GM18502 (cell line): ENCODE data around the gene UGP2.
A peak's percentile ranks its signal among the peaks of the same experiment; 100 is the strongest.

Experiments used
- ATAC-seq: cut with Tn5 transposase; IDR thresholded peaks from one replicate; pipeline ENCODE4 v1.9.1; 2021; ENCODE audit warnings: mild to moderate bottlenecking; ENCODE audit not compliant: unreplicated experiment, poor library complexity

Gene UGP2

GRCh38 chr2:63861220-63861822 lies 19.6 kb downstream of the UGP2 start:
- peak; percentile 56 for ATAC-seq

- ATAC-seq: no peak
Measured at GRCh38 chr2:63862806-63863205, 21.1 kb downstream of the UGP2 start.

DNA sequence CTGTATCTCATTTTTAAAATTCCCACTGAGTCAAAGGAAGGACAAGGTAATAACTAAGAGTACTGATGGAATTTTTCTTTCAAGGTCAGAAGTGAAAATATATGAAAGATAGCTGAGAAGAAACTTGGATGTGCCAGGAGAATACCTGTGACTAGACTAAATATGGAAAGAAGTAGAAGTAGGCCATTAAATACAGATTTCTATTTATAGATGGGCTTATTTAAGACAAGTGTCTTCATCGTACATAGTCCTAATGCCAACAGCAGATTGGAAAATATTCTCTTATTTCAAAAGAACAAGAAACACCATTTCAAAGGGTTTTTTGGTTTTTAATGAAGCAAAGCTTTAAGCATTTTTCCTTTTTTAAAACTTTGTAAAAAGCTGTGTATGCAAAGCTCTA lies 22.0 kb downstream of the UGP2 start:
- no peak for ATAC-seq

DNA sequence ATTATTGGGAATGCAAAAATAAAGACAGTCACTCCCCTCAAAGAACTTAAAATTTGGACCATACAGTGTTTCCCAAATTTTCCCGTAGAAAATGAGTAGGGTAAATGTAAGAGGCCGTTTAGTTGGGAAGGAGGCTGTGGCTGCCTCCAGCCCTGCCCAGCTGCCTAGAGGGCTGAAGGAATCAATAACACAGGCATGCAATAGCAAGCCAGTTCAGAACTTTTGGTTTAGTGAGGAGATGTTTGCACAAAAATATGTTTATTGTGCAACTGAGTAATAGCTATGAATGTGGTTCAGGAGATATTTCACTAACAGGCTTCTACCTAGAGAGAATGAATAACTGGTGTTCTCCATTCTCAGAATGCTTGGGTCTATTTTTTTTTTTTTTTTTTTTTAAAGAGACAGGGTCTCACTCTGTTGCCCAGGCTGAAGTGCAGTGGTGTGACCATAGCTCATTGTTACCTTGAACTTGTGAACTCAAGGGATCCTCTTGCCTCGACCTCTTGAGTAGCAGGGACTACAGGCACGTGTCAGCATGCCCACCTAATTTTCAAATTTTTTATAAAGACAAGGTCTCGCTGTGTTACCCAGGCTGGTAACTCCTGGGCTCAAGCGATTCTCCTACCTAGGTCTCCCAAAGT lies 23.6 kb downstream of the UGP2 start:
- ATAC-seq: no peak

DNA sequence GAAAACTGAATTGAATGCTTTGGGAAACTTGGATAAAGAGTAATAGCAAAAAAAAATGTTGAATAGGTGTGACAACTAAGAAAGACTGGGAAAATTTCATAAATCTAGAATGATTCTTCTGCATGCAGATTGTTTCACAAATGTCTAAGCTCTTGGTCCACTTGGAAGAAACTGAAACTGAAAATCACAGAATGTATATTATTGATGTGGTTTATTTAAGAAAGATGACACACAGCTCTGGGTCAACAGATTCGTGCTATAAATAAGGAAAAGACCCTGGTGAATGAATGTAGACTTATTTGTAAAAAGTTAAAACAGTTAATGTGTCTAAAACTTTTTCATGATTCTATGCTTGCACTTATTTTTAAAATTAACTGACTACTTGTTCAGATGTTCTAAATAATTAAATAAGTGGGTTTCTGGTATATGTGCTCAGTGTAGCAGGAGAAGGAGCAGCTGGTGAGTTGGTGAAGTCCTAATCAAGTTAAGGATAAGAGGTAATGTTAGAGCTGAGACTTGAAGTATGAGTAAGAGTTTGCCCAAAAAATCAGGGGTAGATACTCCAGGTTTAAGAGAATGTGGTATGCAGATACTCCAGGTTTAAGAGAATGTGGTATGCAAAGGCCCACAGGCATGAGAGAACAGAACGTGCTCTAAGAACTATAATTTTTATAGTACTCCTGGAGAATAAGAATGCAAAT lies 24.5 kb downstream of the UGP2 start:
- no peak for ATAC-seq

DNA sequence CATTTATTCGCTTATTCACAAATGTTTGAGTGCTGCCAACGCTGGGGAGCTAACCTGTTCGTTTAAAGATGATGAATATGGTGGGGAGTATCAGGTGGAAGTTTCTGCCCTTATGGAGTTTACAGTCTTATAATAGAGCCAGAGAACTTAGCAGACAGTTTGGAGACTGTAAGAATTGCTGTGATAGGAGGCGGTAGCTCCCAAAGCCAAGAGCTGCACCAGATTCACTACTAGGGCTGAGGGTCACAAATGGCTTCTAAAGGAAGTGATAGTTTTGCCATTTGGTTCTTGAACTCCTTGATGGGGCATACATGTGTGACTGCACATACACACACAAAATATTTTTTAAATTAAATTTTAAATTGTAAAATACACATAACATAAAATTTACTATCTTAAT lies 29.0 kb downstream of the UGP2 start:
- no peak for ATAC-seq

DNA sequence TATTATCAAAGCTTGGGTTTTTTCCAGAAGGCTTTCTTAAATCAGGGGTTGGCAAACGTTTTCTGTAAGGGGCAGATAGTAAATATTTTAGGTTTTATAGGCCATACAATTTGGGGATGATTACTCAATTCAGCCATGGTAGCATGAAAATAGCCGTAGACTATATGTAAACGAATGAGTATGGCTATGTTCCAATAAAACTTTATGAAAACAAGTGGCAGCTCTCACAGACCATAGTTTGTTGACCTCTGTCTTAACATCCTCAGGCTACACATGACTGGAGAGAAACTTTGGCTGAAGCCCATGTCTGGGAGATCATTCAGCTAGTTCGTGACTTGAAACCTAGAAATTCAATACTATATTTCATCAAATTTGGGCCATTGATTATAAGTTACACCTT lies 30.2 kb downstream of the UGP2 start:
- ATAC-seq: no peak

DNA sequence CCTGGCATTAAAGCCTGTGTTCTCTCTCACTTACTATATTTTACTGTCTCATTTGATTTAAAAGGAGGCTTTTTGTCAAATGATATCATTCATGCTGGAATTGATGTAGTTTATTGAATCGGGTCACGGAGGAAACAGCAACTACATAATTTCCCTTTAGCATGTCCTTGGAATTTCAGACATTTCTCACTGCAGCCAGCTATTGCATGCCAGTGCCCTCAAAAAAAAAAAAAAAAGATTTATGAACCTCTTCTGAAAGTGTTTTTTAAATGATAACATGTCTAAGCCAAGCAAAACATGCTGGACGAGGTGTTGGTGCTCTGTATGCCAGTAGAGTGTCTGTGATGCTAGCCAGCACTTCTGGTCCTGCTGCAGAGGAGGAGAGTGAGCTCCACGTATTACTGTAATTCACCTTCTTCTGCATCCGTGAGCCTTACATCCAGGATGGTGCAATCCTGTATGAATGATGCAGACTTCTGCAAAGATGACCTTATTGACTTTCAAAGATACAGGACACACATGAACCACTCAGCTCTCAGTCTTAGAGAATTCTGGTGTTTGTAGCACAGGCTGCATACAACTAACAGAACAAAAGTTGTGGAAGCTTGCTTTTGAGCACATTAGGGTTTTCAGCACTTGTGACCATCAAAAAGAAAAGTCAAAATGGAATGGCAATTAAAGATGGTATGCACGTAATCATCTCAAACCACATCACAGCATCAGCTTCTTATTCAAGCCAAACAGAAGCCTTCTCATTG lies 31.1 kb downstream of the UGP2 start:
- no peak for ATAC-seq

GRCh38 chr2:63874204-63875130 lies 32.8 kb downstream of the UGP2 start:
- ATAC-seq: no peak

- ATAC-seq: no peak
Measured at GRCh38 chr2:63875131-63875527, 33.4 kb downstream of the UGP2 start.

DNA sequence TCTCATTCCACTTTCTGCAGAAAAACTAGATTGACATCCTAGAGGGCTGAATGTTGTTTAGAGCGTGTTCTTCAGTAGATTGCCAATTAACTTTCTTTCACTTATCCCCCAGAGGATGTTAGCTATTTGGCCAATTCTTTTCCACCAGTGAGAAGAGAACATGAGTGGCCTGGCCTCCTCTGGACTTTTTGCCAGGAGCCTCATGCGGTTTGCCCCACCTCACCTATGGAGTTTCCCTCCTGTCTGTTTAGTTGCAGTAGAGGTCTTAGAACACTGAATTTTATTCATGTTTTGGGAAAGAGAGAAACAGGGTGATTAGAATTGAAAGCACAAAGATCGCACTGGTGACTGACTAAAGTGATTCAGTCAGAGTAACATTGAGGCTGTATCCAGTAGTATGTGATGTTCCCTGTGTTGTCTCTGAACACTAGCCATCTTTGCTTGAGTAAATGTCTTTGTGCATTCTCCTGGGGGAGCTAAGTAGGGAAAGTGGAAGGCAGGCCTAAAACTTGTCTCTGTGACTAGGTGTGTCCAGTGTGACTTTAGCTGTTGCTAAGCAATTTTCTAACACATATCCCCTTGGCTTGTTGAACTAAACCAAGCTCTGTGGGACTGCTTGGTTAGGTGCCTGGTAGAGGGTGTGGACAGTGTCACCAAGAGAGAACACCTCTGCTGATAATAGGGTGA lies 34.0 kb downstream of the UGP2 start:
- ATAC-seq: no peak

DNA sequence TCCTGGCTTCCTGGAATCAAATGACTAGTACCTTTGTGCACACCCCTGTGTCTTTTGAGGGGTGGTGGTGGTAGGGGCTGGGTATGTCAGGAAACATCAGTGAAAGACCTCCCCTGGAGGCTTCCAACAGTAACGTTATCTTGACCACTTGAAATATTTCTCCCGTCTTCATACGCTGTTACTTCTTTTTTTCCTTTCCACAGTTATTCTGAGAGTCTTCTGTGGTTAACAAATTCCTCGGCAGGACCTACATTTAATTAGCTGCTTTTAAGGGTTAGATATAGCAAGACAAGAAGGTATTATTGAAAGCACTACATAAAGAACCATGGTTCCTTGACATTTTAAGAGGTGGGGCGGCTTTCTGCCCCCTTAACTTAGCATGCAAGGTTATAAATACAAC lies 34.6 kb downstream of the UGP2 start:
- no peak for ATAC-seq

DNA sequence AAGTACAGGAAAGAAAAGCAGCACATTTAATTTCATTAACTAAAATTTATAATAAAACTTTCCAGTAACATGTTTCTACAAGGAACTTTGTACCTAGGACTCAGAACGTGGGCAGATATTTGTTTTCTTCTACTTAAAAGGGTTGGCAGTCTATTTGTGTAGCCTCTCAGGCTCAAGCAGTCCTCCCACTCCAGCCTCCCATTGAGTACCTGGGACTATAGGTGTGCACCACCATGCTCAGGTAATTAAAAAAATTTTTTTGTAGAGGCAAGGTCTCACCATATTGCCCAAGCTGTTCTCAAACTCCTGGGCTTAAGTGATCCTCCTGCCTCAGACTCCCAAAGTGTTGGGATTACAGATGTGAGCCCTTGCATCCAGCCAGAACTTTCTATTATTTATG lies 36.8 kb downstream of the UGP2 start:
- ATAC-seq: no peak

GRCh38 chr2:63879876-63880433 lies 38.3 kb downstream of the UGP2 start:
- no peak for ATAC-seq

DNA sequence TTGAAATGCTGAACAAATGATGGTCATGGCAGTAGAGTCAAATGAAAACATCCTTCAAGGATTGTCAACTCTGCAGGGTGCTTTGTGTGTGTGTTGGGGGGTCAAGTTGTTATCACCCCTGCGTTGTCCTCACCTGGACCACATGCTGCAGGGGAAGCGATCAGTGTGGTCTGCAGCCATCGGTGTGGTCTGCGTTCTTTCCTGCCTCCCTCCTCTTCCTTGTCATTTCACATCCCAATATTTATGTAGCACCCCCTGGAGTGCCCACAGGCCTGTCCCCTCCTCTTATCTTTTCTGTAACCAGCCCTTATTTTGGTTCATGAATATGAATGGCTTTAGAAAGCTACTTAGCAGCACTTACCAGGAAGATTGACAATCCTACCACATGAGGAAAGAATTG lies 38.9 kb downstream of the UGP2 start:
- no peak for ATAC-seq

DNA sequence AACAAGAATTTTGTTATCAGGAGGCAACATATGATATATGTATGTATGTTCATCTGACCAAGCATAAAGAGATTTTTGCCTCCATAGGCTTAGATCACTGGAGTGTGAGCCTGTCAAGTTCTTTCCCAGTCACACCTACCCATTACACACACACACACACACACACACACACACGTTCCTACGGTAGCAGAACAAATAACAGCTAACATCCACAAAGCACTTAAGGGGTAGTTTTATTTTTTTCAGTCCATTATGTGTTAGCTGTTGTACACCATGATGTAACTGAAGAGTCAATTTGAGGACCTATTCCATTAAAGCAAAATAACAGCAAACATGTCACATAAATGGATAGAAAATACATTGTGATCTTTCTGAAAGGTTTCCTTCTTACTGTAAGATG lies 39.5 kb downstream of the UGP2 start:
- ATAC-seq: no peak

DNA sequence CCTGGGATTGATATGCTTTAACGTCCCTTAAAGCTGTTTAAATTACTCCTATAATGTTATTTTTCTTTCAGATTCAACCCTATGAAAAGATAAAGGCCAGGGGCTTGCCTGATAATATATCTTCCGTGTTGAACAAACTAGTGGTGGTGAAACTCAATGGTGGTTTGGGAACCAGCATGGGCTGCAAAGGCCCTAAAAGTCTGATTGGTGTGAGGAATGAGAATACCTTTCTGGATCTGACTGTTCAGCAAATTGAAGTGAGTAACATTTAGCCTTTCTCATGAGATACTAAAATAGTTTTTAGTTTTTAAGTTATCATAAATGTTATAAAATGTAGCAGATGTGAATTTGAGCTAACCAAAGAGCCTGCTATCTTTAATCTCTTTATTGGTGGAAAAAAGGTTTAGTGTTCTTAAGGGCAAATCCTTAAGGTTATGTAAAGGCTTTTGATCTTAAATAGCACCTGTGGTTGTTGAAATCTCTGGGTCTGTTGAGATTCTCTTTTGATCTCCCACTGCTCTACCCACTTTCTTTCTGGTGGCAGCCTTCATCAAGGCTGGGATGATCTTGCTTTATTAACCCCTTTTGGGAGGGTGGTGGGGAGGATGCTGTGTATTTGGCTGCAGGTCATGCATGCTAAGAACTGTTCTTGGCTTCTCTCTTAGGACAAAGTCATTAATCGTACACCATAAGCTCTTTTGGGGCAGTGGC lies 40.9 kb downstream of the UGP2 start:
- ATAC-seq: no peak

DNA sequence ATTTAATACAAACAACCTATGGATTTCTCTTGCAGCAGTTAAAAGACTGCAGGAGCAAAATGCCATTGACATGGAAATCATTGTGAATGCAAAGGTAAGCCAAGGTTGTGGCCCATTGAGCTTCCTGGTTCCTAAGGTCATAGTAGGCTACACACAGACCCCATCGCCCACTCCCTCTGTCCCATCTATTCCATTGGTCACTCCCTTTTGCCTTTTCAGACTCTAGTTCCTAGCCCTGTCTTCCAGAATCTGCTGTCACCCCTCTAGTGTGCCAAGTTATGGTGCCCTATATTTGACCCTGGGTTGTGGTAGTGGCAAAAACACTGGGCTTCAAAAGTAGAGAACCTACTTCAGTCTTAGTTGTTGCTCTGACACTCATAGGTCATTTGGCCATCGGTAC lies 44.7 kb downstream of the UGP2 start:
- no peak for ATAC-seq

DNA sequence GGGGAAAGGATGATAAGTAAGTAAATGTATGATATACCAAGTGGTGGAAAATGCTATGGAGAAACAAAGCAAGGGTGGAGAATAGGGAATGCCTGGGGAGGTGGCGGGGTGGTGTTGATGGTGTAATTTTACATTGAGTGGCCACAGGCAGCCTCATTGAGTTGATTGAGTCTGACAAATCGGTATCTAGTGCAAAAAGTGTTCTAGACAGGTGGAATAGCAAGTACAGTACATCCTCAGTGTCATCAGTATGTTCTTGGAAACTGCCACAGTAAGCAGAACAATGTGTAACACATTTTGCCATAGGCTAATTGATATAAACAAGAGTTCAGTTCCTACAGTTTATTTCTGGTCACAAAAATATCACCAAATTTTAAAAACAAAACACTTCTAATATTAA lies 46.4 kb downstream of the UGP2 start:
- ATAC-seq: no peak
